H1 (cell line): ENCODE results near the gene OCIAD1. TPM values are rescaled to one million over a fixed set of nuclear protein-coding genes. Genes with fewer than 3 reads are reported as not detected.

ENCODE experiments used
- BRCA1 ChIP-seq: IDR thresholded peaks from 2 replicates; pipeline ENCODE4 v1.6.1; 2012; ENCODE audit warnings: low read depth, low read length, improper control_type of control experiment
- POLR2A ChIP-seq, 2 experiments: IDR thresholded peaks; 1 replicate in 1 of 2; 2 replicates in 1 of 2; pipeline ENCODE4 v1.6.1; 2011; ENCODE audit warnings: low read depth in 2 of 2, low read length in 2 of 2, mild to moderate bottlenecking in 2 of 2; ENCODE audit errors: control extremely low read depth in 1 of 2
- SIRT6 ChIP-seq: IDR thresholded peaks from one replicate; pipeline ENCODE4 v1.7.1; 2012; ENCODE audit warnings: low read length, inconsistent platforms
- SIX5 ChIP-seq: IDR thresholded peaks from 2 replicates; pipeline ENCODE4 v1.6.1; 2011; ENCODE audit warnings: mild to moderate bottlenecking, low read depth, low read length
- SP2 ChIP-seq: IDR thresholded peaks from 2 replicates; pipeline ENCODE4 v1.6.1; 2012; ENCODE audit warnings: mild to moderate bottlenecking, low read length, inconsistent platforms
- TEAD4 ChIP-seq: IDR thresholded peaks from 2 replicates; pipeline ENCODE4 v1.6.1; 2012; ENCODE audit warnings: low read depth, low read length, inconsistent platforms, mixed read lengths
- polyA plus RNA-seq, 7 experiments: library from polyadenylated mRNA; depleted of rRNA in 3 of 7; stranded (reverse) in 5 of 7; unstranded in 2 of 7; fragments of >200 nt in 5 of 7; fragments of 200-250 nt in 2 of 7; gene quantifications; 1 replicate in 5 of 7; 2 replicates in 1 of 7; 4 replicates in 1 of 7; pipeline versions ENCODE4 v1.2.1 to v1.2.3, GENCODE V29; 2011 to 2013; ENCODE audit warnings: missing spikeins in 2 of 7, mixed read lengths in 2 of 7
- total RNA-seq: library from RNA; stranded (reverse); fragmentation: NEBNext Ultra II Directional; extraction: Animal tissue kit (Norgen Biotek cat#: 25700); gene quantifications from 2 replicates; pipeline ENCODE4 v1.2.1, GENCODE V29; 2021
- TF ChIP-seq, protein P1 (sequence below): fragments of 300-600 bp; sonication (generic); IDR thresholded peaks from 2 replicates; pipeline ENCODE4 v1.7.1; 2012; ENCODE audit warnings: low read length, moderate library complexity, mild to moderate bottlenecking, inconsistent platforms; ENCODE audit not compliant: insufficient replicate concordance
- TF ChIP-seq, protein P2 (sequence below), 3 experiments: IDR thresholded peaks; 1 replicate in 2 of 3; 2 replicates in 1 of 3; pipeline versions ENCODE4 v1.5.1 to v1.6.1; 2011; ENCODE audit warnings: low read length in 3 of 3, mild to moderate bottlenecking in 3 of 3, inconsistent platforms in 2 of 3, low read depth in 1 of 3, moderate library complexity in 1 of 3; ENCODE audit not compliant: insufficient read depth in 1 of 3; ENCODE audit errors: control extremely low read depth in 1 of 3

OCIAD1 gene
- total and polyA plus RNA-seq, 2 of the 8 experiments (the other 6 are each of a cell fraction or from before 2014, with no cell fraction given): 79.9 to 163 TPM

DNA sequence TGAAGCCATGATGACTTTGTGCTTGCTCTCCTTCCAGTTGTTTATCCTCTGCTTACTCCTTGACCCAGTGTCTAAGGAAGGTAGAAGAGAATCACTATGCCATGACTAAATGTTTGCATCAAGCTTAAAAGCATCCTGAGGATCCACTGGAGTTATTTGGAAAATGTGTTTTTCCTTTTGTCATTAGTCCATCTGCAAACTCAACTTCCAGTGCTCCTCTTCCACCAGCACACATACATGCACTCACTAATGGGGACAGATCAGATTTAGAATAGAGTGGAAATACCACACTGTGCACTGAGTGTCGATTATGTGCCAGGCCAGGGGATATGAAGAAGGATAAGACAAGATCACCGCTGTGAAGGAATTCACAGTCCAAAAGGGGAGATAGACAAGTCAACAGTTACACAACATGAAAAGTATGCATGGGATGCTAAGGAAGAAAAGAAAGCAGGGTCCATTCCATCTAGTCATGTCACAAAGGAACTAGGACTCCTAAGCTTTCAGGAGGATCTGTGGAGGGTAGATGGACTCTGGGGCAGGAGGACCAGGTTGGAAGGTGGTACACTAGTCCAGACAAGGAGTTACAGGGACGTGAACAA is 73.8 kb downstream of the OCIAD1 start (continued):
- TF ChIP-seq, protein P1, sequence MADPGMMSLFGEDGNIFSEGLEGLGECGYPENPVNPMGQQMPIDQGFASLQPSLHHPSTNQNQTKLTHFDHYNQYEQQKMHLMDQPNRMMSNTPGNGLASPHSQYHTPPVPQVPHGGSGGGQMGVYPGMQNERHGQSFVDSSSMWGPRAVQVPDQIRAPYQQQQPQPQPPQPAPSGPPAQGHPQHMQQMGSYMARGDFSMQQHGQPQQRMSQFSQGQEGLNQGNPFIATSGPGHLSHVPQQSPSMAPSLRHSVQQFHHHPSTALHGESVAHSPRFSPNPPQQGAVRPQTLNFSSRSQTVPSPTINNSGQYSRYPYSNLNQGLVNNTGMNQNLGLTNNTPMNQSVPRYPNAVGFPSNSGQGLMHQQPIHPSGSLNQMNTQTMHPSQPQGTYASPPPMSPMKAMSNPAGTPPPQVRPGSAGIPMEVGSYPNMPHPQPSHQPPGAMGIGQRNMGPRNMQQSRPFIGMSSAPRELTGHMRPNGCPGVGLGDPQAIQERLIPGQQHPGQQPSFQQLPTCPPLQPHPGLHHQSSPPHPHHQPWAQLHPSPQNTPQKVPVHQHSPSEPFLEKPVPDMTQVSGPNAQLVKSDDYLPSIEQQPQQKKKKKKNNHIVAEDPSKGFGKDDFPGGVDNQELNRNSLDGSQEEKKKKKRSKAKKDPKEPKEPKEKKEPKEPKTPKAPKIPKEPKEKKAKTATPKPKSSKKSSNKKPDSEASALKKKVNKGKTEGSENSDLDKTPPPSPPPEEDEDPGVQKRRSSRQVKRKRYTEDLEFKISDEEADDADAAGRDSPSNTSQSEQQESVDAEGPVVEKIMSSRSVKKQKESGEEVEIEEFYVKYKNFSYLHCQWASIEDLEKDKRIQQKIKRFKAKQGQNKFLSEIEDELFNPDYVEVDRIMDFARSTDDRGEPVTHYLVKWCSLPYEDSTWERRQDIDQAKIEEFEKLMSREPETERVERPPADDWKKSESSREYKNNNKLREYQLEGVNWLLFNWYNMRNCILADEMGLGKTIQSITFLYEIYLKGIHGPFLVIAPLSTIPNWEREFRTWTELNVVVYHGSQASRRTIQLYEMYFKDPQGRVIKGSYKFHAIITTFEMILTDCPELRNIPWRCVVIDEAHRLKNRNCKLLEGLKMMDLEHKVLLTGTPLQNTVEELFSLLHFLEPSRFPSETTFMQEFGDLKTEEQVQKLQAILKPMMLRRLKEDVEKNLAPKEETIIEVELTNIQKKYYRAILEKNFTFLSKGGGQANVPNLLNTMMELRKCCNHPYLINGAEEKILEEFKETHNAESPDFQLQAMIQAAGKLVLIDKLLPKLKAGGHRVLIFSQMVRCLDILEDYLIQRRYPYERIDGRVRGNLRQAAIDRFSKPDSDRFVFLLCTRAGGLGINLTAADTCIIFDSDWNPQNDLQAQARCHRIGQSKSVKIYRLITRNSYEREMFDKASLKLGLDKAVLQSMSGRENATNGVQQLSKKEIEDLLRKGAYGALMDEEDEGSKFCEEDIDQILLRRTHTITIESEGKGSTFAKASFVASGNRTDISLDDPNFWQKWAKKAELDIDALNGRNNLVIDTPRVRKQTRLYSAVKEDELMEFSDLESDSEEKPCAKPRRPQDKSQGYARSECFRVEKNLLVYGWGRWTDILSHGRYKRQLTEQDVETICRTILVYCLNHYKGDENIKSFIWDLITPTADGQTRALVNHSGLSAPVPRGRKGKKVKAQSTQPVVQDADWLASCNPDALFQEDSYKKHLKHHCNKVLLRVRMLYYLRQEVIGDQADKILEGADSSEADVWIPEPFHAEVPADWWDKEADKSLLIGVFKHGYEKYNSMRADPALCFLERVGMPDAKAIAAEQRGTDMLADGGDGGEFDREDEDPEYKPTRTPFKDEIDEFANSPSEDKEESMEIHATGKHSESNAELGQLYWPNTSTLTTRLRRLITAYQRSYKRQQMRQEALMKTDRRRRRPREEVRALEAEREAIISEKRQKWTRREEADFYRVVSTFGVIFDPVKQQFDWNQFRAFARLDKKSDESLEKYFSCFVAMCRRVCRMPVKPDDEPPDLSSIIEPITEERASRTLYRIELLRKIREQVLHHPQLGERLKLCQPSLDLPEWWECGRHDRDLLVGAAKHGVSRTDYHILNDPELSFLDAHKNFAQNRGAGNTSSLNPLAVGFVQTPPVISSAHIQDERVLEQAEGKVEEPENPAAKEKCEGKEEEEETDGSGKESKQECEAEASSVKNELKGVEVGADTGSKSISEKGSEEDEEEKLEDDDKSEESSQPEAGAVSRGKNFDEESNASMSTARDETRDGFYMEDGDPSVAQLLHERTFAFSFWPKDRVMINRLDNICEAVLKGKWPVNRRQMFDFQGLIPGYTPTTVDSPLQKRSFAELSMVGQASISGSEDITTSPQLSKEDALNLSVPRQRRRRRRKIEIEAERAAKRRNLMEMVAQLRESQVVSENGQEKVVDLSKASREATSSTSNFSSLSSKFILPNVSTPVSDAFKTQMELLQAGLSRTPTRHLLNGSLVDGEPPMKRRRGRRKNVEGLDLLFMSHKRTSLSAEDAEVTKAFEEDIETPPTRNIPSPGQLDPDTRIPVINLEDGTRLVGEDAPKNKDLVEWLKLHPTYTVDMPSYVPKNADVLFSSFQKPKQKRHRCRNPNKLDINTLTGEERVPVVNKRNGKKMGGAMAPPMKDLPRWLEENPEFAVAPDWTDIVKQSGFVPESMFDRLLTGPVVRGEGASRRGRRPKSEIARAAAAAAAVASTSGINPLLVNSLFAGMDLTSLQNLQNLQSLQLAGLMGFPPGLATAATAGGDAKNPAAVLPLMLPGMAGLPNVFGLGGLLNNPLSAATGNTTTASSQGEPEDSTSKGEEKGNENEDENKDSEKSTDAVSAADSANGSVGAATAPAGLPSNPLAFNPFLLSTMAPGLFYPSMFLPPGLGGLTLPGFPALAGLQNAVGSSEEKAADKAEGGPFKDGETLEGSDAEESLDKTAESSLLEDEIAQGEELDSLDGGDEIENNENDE: no peak
- TF ChIP-seq SP2 (no peak), TEAD4 (no peak), SIRT6 (no peak), BRCA1 (no peak), SIX5 (no peak), POLR2A (IDR thresholded peaks at IDR 0.05; ENCODE audit: control extremely low read depth in 1 of 2, low read depth in 2 of 2, low read length in 2 of 2) (no peak)
- TF ChIP-seq, protein P2, sequence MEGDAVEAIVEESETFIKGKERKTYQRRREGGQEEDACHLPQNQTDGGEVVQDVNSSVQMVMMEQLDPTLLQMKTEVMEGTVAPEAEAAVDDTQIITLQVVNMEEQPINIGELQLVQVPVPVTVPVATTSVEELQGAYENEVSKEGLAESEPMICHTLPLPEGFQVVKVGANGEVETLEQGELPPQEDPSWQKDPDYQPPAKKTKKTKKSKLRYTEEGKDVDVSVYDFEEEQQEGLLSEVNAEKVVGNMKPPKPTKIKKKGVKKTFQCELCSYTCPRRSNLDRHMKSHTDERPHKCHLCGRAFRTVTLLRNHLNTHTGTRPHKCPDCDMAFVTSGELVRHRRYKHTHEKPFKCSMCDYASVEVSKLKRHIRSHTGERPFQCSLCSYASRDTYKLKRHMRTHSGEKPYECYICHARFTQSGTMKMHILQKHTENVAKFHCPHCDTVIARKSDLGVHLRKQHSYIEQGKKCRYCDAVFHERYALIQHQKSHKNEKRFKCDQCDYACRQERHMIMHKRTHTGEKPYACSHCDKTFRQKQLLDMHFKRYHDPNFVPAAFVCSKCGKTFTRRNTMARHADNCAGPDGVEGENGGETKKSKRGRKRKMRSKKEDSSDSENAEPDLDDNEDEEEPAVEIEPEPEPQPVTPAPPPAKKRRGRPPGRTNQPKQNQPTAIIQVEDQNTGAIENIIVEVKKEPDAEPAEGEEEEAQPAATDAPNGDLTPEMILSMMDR (IDR thresholded peaks at IDR 0.05; ENCODE audit: control extremely low read depth in 1 of 3, insufficient read depth in 1 of 3, low read depth in 1 of 3, low read length in 3 of 3): no peak
